Erythroblast (primary cell): Measurements from ENCODE around the gene MIGA1.

ENCODE experiments used
- GATA1 ChIP-seq: IDR thresholded peaks from 2 replicates; pipeline ENCODE4 v1.6.1; 2011; ENCODE audit warnings: low read depth, mild to moderate bottlenecking, control low read depth, low read length, moderate library complexity
- POLR2A ChIP-seq: IDR thresholded peaks from 2 replicates; pipeline ENCODE4 v1.6.1; 2011; ENCODE audit warnings: mild to moderate bottlenecking, low read length

GRCh38 chr1:77825131-77825709, 45.8 kb downstream of the MIGA1 start:
- TF ChIP-seq POLR2A (no peak), GATA1 (no peak)
